ENCODE results near the gene SMURF2. TPM values are rescaled to one million over a fixed set of nuclear protein-coding genes. Genes with fewer than 3 reads are reported as not detected.
A peak's percentile ranks its signal among the peaks of the same experiment; 100 is the strongest.

SMURF2 gene
- total RNA-seq, 1 donor from 2014 or later, result 26.6 TPM

GRCh38 chr17:64497565-64498035 is 164.5 kb downstream of the SMURF2 start:
- Mint-ChIP-seq H3K36me3 (peaks cover 42% of the 10 kb centered on the region), H3K27ac (peak overlapping the region; percentile 100), H3K27me3 (no peaks in the 10 kb centered on the region), H3K4me3 (peak overlapping the region; percentile 100), H3K9me3 (no peaks in the 10 kb centered on the region), H3K4me1 (ENCODE audit: unreplicated experiment) (peaks cover 49% of the 10 kb centered on the region)
- DNase-seq (ENCODE audit: extremely low spot score, unreplicated experiment), result no peak
- TF ChIP-seq CTCF (conservative IDR thresholded peaks at IDR 0.05), result peak; percentile 4

- Mint-ChIP-seq H3K36me3 (peaks cover 38% of the 10 kb centered on the region), H3K27ac (peak within 1 kb of the TSS; percentile 100), H3K4me3 (peak within 1 kb of the TSS; percentile 100), H3K27me3 (no peaks in the 10 kb centered on the region), H3K9me3 (no peaks in the 10 kb centered on the region), H3K4me1 (ENCODE audit: unreplicated experiment) (peaks cover 44% of the 10 kb centered on the region)
- TF ChIP-seq CTCF (conservative IDR thresholded peaks at IDR 0.05), result peak; percentile 77
- peak; percentile 93 for DNase-seq (ENCODE audit: extremely low spot score, unreplicated experiment)
Observed at GRCh38 chr17:64496786-64497564, 165.1 kb downstream of the SMURF2 start, which contains the start of gene POLG2. TSS of gene POLG2 (minus strand) at chr17:64497054. CDS start at chr17:64496968, 86 bp downstream.

- H3K4me1 Mint-ChIP-seq (ENCODE audit: unreplicated experiment), result peaks cover 38% of the 10 kb centered on the region
- no peaks in the 10 kb centered on the region for H3K27me3 Mint-ChIP-seq
- TF ChIP-seq CTCF (conservative IDR thresholded peaks at IDR 0.05), result no peak
- H3K36me3 Mint-ChIP-seq, result peaks cover 33% of the 10 kb centered on the region
- no peaks in the 10 kb centered on the region for H3K9me3 Mint-ChIP-seq
- DNase-seq (ENCODE audit: extremely low spot score, unreplicated experiment), result no peak
- H3K4me3 Mint-ChIP-seq, result peak overlapping the region; percentile 100
- peak overlapping the region; percentile 100 for H3K27ac Mint-ChIP-seq
Observed at GRCh38 chr17:64496348-64496785, 165.7 kb downstream of the SMURF2 start.

Small RNA genes lying within 50 kb of the gene (microRNA-seq; reads per million reads assigned to microRNA genes)
- gene MIR3064, result 7.7 reads per million, percentile 29 among the genes with 10 or more reads in this experiment
- gene MIR5047, result not detected

Other genes starting within 250 kb of the SMURF2 start
- not detected in 2 replicates for gene MILR1, start 213.2 kb downstream of the SMURF2 start, total RNA-seq (ENCODE audit: low replicate concordance)
- 15.4 and 22.9 TPM in 2 replicates for gene POLG2, start 165.3 kb downstream of the SMURF2 start, total RNA-seq (ENCODE audit: low replicate concordance)
- gene DDX5, start 156.0 kb downstream of the SMURF2 start, total RNA-seq (ENCODE audit: low replicate concordance), result 729 and 758 TPM in 2 replicates
- 52.1 and 76.2 TPM in 2 replicates for gene CEP95, start 155.3 kb downstream of the SMURF2 start, total RNA-seq (ENCODE audit: low replicate concordance)